K562 (cell line): ENCODE measurements around the gene IFI44L.

Source experiments
- FOXM1 ChIP-seq, 2 experiments: fragments of 450-650 bp in 1 of 2; sonication (generic) in 1 of 2; formaldehyde crosslinking in 1 of 2; IDR thresholded peaks; 2 replicates each; pipeline versions ENCODE4 v1.6.1 to v1.9.0; 2017 to 2022; ENCODE audit warnings: low read depth in 2 of 2, mild to moderate bottlenecking in 2 of 2, missing genetic modification reagents in 1 of 2, moderate library complexity in 1 of 2
- ZNF644 ChIP-seq: fragments of 200-800 bp; sonication (Bioruptor generic); IDR thresholded peaks from 2 replicates; pipeline ENCODE4 v1.6.1; 2016; ENCODE audit warnings: low read depth, missing genetic modification characterization, missing compliant biosample characterization

- TF ChIP-seq ZNF644 (tag) = no peak
- no peak for TF ChIP-seq FOXM1 (IDR thresholded peaks at IDR 0.05; ENCODE audit: low read depth)
- no peak for TF ChIP-seq FOXM1 (CRISPR knock-in tag; IDR thresholded peaks at IDR 0.05; ENCODE audit: low read depth)
Observed at GRCh38 chr1:78667939-78668338, 47.7 kb downstream of the IFI44L start.
